GM12873 (cell line): ENCODE data around the gene AKNA.

ENCODE experiments used
- CTCF ChIP-seq: IDR thresholded peaks from 2 replicates; pipeline ENCODE4 v1.5.1; 2012; ENCODE audit warnings: low read depth, mild to moderate bottlenecking, moderate library complexity, low read length, control low read depth; ENCODE audit not compliant: insufficient read depth; ENCODE audit errors: missing control alignments

The AKNA gene

GRCh38 chr9:114319147-114319546, 68.6 kb downstream of the AKNA start:
- TF ChIP-seq CTCF, result no peak

DNA sequence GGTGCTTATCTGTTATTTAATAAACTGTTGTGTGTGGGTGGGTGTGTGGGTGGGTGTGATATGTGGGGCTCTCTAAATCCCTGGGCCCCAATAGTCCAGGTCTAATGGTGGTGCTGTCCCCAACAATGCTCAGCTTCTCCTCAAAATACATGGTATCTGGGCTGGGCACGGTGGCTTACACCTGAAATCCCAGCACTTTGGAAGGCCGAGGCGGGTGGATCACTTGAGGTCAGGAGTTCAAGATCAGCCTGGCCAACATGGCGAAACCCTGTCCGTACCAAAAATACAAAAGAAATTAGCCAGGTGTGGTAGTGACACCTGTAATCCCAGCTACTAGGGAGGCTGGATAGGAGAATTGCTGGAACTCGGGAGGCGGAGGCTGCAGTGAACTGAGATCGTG, 69.4 kb downstream of the AKNA start:
- TF ChIP-seq CTCF, result no peak

DNA sequence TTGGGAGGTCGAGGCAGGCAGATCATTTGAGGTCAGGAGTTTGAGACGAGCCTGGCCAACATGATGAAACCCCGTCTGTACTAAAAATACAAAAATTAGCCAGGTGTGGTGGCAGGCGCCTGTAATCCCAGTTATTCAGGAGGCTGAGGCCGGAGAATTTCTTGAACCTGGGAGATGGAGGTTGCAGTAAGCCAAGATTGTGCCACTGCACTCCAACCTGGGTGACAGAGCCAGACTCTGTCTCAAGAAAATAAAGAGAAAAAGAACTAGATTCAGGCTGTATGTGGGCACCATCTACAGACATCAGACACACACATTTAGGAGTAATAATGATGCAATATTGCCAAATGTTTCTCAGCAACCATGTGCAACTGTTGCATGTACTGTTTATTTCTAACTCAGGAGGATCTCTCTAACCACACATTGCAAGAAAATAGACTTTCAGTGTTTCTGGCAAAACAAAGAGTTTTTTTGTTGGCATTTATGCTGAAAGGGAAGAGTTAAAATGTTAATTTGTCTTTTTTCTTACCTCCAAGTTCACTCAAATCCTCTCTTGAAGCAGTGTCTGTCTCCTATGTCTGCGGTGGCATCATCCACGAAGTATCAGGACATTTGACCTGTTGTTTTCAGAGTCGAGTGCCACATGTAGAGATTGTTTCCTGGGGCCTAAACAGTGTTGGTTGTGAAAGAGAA, 70.0 kb downstream of the AKNA start:
- no peak for TF ChIP-seq CTCF

GRCh38 chr9:114316605-114317230, 71.1 kb downstream of the AKNA start:
- TF ChIP-seq CTCF, result no peak

- TF ChIP-seq CTCF, result no peak
Measured at GRCh38 chr9:114315723-114316363, 71.9 kb downstream of the AKNA start.

- TF ChIP-seq CTCF, result no peak
Measured at GRCh38 chr9:114314881-114315722, 72.7 kb downstream of the AKNA start.
